Cardiac muscle cell (in vitro differentiated cells and primary cell): Measurements from ENCODE around the gene PLD1. TPM values are rescaled to one million over a fixed set of nuclear protein-coding genes. Genes with fewer than 3 reads are reported as not detected.

Experiments
- DNase-seq, 2 donors: peaks; one replicate each; pipeline versions ENCODE4 v3.0.0 to v3.0.0-alpha.2; 2010 to 2017; ENCODE audit warnings: low read depth in 1 of 2, low spot score in 1 of 2
- H3K27ac ChIP-seq: fragments of 200-600 bp; sonication (generic); 2 replicates; pipeline ENCODE4 v1.5.1; 2016
- H3K27me3 ChIP-seq: fragments of 200-600 bp; sonication (generic); 2 replicates; pipeline ENCODE4 v1.6.0; 2016; ENCODE audit warnings: control low read depth
- H3K36me3 ChIP-seq: fragments of 200-600 bp; sonication (generic); 2 replicates; pipeline ENCODE4 v1.5.1; 2016; ENCODE audit warnings: control low read depth
- H3K4me1 ChIP-seq: fragments of 200-600 bp; sonication (generic); 2 replicates; pipeline ENCODE4 v1.8.1; 2017; ENCODE audit warnings: low read depth, mild to moderate bottlenecking, mixed run types
- H3K4me3 ChIP-seq: fragments of 200-600 bp; sonication (generic); 2 replicates; pipeline ENCODE4 v1.5.1; 2016; ENCODE audit warnings: mild to moderate bottlenecking
- H3K9me3 ChIP-seq: fragments of 200-600 bp; sonication (generic); 2 replicates; pipeline ENCODE4 v1.5.1; 2017; ENCODE audit warnings: low read depth, mild to moderate bottlenecking, control low read depth
- CTCF ChIP-seq: IDR thresholded peaks from 2 replicates; pipeline ENCODE4 v1.5.1; 2012; ENCODE audit warnings: low read depth, mild to moderate bottlenecking, low read length
- polyA plus RNA-seq: library from polyadenylated mRNA; unstranded; fragments of >200 nt; fragmentation: Nextera tagmentation; extraction: Ambion mirVana; gene quantifications from 2 replicates; pipeline ENCODE4 v1.2.1, GENCODE V29; 2016
- total RNA-seq: library from RNA; depleted of rRNA; stranded (reverse); fragments of >200 nt; gene quantifications from 2 replicates; pipeline ENCODE4 v1.2.3, GENCODE V29; 2016

PLD1 gene
- total and polyA plus RNA-seq, 2 experiments from 2014 or later = 18.3 to 35.1 TPM

- Histone ChIP-seq H3K9me3 (no peaks in the 10 kb centered on the region), H3K4me1 (peaks cover 50% of the 10 kb centered on the region), H3K27me3 (no peaks in the 10 kb centered on the region), H3K27ac (peak overlapping the region; percentile 88), H3K36me3 (no peaks in the 10 kb centered on the region), H3K4me3 (no peak overlapping the region)
- TF ChIP-seq CTCF = no peak
- peak in 1 of 2 donors; percentile 46 for DNase-seq
Observed at GRCh38 chr3:171850320-171850959, 40.2 kb upstream of the PLD1 start.

GRCh38 chr3:171849617-171850319, 39.5 kb upstream of the PLD1 start:
- Histone ChIP-seq H3K27me3 (no peaks in the 10 kb centered on the region), H3K9me3 (no peaks in the 10 kb centered on the region), H3K27ac (peak overlapping the region; percentile 88), H3K4me1 (peaks cover 50% of the 10 kb centered on the region), H3K36me3 (no peaks in the 10 kb centered on the region), H3K4me3 (no peak overlapping the region)
- TF ChIP-seq CTCF = no peak
- DNase-seq = peak in 1 of 2 donors; percentile 59

GRCh38 chr3:171847595-171848259, 37.4 kb upstream of the PLD1 start:
- H3K36me3 ChIP-seq = no peaks in the 10 kb centered on the region
- no peak for DNase-seq
- no peaks in the 10 kb centered on the region for H3K9me3 ChIP-seq
- H3K27ac ChIP-seq = no peak overlapping the region
- H3K4me1 ChIP-seq = peaks cover 54% of the 10 kb centered on the region
- H3K4me3 ChIP-seq = no peak overlapping the region
- H3K27me3 ChIP-seq = no peaks in the 10 kb centered on the region
- no peak for TF ChIP-seq CTCF

- Histone ChIP-seq H3K27ac (no peak overlapping the region), H3K27me3 (no peaks in the 10 kb centered on the region), H3K9me3 (no peaks in the 10 kb centered on the region), H3K4me3 (no peak overlapping the region), H3K36me3 (no peaks in the 10 kb centered on the region), H3K4me1 (peaks cover 55% of the 10 kb centered on the region)
- TF ChIP-seq CTCF = no peak
- no peak for DNase-seq
Observed at GRCh38 chr3:171847133-171847532, 36.9 kb upstream of the PLD1 start.

- no peak overlapping the region for H3K4me3 ChIP-seq
- no peak for DNase-seq
- no peaks in the 10 kb centered on the region for H3K36me3 ChIP-seq
- H3K4me1 ChIP-seq = peaks cover 57% of the 10 kb centered on the region
- no peaks in the 10 kb centered on the region for H3K27me3 ChIP-seq
- H3K27ac ChIP-seq = no peak overlapping the region
- no peaks in the 10 kb centered on the region for H3K9me3 ChIP-seq
- TF ChIP-seq CTCF = no peak
Observed at GRCh38 chr3:171846597-171846996, 36.3 kb upstream of the PLD1 start.
